Measurements from ENCODE around the gene LAMB1. TPM values are rescaled to one million over a fixed set of nuclear protein-coding genes. Genes with fewer than 3 reads are reported as not detected.

LAMB1 gene
- total and polyA plus RNA-seq, 2 of the 13 experiments (the other 11 are each of a cell fraction or from before 2014, with no cell fraction given): 109 to 124 TPM

DNA sequence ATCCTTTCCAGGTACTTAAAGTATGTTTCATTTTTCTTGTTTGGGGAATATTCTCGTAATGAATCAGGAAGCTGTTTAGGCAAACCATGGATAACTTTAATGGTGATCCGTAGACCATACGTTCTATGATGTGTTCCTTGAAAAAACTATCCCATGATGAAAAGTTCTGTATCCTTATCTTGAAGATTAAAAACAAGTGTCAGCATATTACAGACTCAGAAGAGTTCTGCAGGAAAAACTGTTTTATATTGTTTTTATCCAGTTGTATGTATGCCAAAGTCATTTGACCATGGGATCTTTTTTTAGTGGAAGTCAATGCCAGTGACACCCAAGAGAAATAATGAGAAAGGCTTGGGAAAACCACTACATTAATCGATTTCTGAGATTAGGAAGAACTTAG, 59.9 kb downstream of the LAMB1 start:
- Histone ChIP-seq H3K9ac (ENCODE audit: insufficient read depth, low read depth, low read length) (no peak overlapping the region), H3K4me2 (ENCODE audit: low read depth, low read length) (no peak overlapping the region), H3K27me3 (ENCODE audit: control insufficient read depth in 1 of 2, insufficient read depth in 2 of 2, low read length in 2 of 2) (no peaks in the 10 kb centered on the region), H3K36me3 (replicated peaks in 1 of 2; ENCODE audit: control insufficient read depth in 1 of 2, insufficient read depth in 2 of 2, low read length in 2 of 2) (peaks cover 24 to 65% of the 10 kb centered on the region in 2 experiments), H3K9me3 (ENCODE audit: low read length) (no peaks in the 10 kb centered on the region), H3K27ac (ENCODE audit: extremely low read length, insufficient read depth, low read length) (no peak overlapping the region), H3K4me3 (replicated peaks in 1 of 3; ENCODE audit: insufficient read depth in 1 of 3, low read depth in 2 of 3, low read length in 3 of 3) (no peak overlapping the region), H2AFZ (ENCODE audit: low read length) (no peak overlapping the region), H4K20me1 (ENCODE audit: insufficient read depth, low read length) (no peaks in the 10 kb centered on the region), H3K79me2 (ENCODE audit: insufficient read depth, low read length) (no peaks in the 10 kb centered on the region), H3K4me1 (ENCODE audit: insufficient read depth, low read length) (peaks cover 1% of the 10 kb centered on the region; the same call in 1 of the 2 replicates)
- in situ Hi-C loops (cut with HindIII; ENCODE audit: extremely low pct_ligation_motif_present, low pct_unique_long_range_greater_than_20kb): no loop called here
- CTCF ChIA-PET (ENCODE audit: low intra/inter-chr PET ratio, low total read pairs): no interaction called here
- WGBS (ENCODE audit: low lambda C conversion rate): 95% methylated on average over 4 of the region's 4 CpGs
- DNase-seq (ENCODE audit: low spot score) (no peak), FAIRE-seq (no peak), ATAC-seq (no peak)
- POLR2A ChIA-PET: no interaction called here
- no TSS peak for BruUV-seq (replicated peaks)
- intact Hi-C loops (cut with micrococcal nuclease; ENCODE audit: unreplicated experiment): no loop called here
- TF ChIP-seq ZMYM4 (CRISPR knock-in tag; IDR thresholded peaks at IDR 0.05) (no peak), NKX3-1 (CRISPR knock-in tag; IDR thresholded peaks at IDR 0.05) (no peak), ZNF234 (CRISPR knock-in tag; conservative IDR thresholded peaks at IDR 0.05) (no peak), MAFF (IDR thresholded peaks at IDR 0.05; ENCODE audit: low read depth, low read length) (peak; percentile 62; the same call in 1 of the 2 replicates), SAP130 (CRISPR knock-in tag; IDR thresholded peaks at IDR 0.05; ENCODE audit: low read depth) (no peak), GPBP1L1 (CRISPR knock-in tag; IDR thresholded peaks at IDR 0.05) (no peak), AHDC1 (CRISPR knock-in tag; IDR thresholded peaks at IDR 0.05; ENCODE audit: borderline replicate concordance) (no peak), NFKBIZ (CRISPR knock-in tag; IDR thresholded peaks at IDR 0.05) (no peak), ZSCAN29 (CRISPR knock-in tag; conservative IDR thresholded peaks at IDR 0.05) (no peak), E2F1 (CRISPR knock-in tag; IDR thresholded peaks at IDR 0.05) (no peak), MAFK (conservative IDR thresholded peaks at IDR 0.05 in 1 of 2, IDR thresholded peaks at IDR 0.05 in 1 of 2; ENCODE audit: low read length in 2 of 2) (peak; percentile 43 to 75; a peak in 2 of 4 replicates), ZNF891 (CRISPR knock-in tag; IDR thresholded peaks at IDR 0.05) (no peak), NFE2L2 (IDR thresholded peaks at IDR 0.05; ENCODE audit: low read length) (no peak)
- TF ChIP-seq, protein P1, sequence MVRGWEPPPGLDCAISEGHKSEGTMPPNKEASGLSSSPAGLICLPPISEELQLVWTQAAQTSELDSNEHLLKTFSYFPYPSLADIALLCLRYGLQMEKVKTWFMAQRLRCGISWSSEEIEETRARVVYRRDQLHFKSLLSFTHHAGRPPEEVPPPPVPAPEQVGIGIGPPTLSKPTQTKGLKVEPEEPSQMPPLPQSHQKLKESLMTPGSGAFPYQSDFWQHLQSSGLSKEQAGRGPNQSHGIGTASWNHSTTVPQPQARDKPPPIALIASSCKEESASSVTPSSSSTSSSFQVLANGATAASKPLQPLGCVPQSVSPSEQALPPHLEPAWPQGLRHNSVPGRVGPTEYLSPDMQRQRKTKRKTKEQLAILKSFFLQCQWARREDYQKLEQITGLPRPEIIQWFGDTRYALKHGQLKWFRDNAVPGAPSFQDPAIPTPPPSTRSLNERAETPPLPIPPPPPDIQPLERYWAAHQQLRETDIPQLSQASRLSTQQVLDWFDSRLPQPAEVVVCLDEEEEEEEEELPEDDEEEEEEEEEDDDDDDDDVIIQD (CRISPR knock-in tag; IDR thresholded peaks at IDR 0.05; ENCODE audit: low read depth): no peak
- TF ChIP-seq, protein P2, sequence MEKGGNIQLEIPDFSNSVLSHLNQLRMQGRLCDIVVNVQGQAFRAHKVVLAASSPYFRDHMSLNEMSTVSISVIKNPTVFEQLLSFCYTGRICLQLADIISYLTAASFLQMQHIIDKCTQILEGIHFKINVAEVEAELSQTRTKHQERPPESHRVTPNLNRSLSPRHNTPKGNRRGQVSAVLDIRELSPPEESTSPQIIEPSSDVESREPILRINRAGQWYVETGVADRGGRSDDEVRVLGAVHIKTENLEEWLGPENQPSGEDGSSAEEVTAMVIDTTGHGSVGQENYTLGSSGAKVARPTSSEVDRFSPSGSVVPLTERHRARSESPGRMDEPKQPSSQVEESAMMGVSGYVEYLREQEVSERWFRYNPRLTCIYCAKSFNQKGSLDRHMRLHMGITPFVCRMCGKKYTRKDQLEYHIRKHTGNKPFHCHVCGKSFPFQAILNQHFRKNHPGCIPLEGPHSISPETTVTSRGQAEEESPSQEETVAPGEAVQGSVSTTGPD (CRISPR knock-in tag; IDR thresholded peaks at IDR 0.05): no peak

Measured in HepG2 (cell line).